GM18907 (cell line): Measurements from ENCODE around the gene CFAP100.
A peak's percentile ranks its signal among the peaks of the same experiment; 100 is the strongest.

ENCODE experiments used
- ATAC-seq: cut with Tn5 transposase; IDR thresholded peaks from one replicate; pipeline ENCODE4 v1.9.1; 2021; ENCODE audit warnings: mild to moderate bottlenecking, moderate library complexity; ENCODE audit not compliant: unreplicated experiment

The CFAP100 gene

DNA sequence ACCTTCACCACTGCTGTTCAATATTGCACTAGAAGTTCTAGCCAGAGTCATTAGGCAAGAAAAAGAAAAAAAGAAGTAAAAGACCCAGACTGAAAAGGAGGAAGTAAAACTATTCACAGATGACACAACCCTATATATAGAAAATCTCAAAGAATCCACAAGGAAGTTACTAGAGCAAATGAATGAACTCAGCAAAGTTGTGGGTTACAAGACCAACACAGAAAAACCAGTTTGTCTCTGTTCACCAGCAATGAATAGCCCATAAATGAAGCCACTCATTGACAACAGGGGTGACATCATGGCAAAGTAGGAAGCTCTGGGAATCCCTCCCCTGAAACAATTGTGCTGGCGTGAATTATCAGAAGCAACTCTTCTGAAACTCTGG, 4.6 kb downstream of the CFAP100 start:
- ATAC-seq = peak; percentile 60

- ATAC-seq = peak; percentile 6
Observed at GRCh38 chr3:126399756-126400155, 5.0 kb downstream of the CFAP100 start.

DNA sequence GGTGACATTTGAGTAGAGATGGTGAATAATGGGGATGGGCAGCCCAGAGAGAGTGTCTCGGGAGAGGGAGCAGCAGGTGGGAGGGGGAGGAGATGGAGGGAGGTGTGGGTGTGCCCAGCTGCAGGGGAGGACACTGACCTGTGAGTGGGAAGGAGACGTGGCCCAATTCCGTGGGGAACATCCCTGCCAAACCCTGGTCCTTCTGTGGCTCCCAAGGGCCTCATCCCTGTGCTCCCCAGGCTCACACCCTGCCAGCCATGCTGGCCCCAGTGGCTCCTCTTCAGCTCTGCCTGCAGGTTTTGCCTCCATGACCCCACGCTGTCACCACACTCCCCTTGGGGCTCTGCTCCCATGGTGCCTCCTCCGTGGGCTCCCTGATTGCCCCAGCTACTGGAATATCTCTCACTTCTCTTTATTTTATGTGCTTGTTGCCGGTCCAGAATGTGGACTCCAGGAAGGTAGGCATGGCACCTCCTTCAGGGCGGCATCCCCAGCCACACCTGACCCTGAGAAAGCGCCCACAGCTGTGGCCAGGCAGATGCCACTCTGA, 7.0 kb downstream of the CFAP100 start:
- ATAC-seq = no peak

GRCh38 chr3:126402178-126402577, 7.5 kb downstream of the CFAP100 start:
- no peak for ATAC-seq

- ATAC-seq = no peak
Observed at GRCh38 chr3:126402666-126403302, 8.1 kb downstream of the CFAP100 start.

- no peak for ATAC-seq
Observed at GRCh38 chr3:126406389-126407296, 11.9 kb downstream of the CFAP100 start.

DNA sequence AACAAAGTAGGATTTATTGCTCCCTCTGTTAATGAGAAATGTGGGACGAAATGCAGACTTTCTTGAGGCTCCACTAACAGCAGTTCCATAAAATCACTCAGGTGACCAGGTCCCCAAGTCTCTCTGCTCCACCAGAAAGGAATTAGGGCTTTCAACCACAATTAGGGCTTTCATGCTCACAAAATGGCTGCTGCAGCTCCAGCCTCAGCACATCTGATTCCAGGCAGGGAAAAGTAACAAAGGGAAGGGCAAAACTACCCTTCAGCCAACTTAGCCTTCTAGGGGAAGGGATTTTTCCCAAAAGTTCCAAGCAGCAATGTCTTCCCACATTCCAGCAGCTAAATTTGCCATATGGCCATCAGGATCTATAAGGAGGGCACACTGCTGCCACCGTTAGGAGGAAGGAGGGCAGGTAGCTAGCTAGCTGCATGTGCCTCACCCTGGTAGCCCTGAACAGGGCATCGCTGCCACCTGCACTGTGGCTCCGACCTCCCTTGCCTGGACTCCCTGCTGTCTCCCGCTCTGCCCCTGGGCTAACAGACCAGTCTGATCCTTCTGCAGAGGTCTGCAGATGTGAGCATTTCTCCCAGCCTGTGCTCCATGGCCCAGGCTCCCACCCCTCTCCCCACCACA, 12.8 kb downstream of the CFAP100 start:
- ATAC-seq = no peak

DNA sequence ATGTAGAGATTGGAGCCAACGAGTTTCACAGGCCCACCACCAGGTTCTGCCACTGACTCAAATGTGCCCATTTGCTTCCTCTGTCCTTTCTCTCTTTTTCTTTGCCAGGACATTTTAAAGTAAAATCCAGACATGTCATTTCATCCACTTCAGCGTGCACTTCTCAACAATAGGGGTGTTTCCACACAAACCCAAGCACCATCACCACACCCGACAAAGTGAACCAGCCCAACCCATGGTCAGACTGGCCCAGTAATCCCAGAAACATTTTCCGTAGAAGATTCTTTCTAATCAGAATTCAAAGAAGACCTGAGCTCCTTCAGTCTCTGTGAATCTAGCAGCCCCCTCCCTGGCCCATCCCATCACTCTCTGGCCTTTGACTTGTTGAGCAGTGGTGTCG, 13.4 kb downstream of the CFAP100 start:
- no peak for ATAC-seq

DNA sequence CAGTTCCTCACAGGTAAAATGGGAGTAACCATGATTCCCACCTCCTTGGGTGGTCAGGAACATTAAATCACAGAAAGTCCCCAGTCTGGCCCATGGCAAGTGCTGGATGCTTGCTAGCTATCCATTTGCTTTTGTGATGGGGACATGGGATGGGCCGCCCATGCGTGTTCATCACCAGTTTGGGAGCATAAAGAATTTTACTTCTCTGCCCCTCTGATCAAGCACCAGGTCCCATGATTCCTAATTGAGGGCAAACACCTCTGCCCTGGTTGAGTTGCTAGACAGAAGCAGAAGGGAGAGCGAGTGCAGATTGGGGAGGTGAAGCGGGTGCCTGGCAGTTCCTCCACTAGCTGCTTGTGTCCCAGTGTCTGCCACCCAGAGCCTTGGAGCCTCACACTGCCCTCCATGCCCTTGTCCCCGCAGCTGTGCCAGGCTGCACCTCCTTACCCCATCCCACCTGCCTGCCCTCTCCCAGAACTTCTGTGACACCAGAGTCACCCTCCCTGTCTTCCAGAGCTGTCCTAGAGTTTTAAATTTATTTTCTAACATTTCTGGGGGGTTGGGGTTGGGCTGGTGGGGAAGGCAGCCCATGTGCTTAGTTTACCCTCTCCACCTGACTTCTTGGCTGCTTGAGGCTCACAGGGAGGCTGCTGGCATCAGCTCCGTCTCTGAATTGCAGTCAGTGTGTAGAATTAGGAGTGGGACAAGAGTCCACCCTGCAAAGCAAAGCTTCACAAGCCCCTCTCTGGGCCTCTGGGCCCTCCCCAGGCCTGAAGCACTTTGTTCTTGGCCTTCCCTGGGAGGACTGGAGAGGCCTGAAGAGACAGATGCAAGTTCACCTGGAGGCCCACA, 18.4 kb downstream of the CFAP100 start:
- no peak for ATAC-seq

GRCh38 chr3:126413693-126414080, 19.0 kb downstream of the CFAP100 start:
- no peak for ATAC-seq

DNA sequence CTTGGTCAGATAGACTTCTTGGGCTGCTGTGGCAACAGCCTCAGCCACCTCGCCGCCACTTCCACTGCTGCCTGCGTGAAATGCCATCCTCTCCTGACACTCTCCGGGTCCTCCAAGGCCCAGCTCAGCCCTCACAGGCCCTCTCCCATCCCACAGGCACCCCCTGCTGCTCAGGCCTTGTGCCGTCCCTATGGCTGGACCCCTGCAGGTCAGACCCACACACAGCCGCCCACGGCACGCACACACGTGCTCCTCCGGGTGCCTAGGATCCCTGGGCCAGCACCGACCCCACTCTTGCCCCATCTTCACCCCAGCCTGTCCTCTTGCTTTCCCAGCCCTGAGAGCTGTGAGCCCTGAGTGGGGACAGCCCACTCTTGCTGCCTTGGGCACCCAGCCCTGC, 19.7 kb downstream of the CFAP100 start:
- ATAC-seq = no peak

DNA sequence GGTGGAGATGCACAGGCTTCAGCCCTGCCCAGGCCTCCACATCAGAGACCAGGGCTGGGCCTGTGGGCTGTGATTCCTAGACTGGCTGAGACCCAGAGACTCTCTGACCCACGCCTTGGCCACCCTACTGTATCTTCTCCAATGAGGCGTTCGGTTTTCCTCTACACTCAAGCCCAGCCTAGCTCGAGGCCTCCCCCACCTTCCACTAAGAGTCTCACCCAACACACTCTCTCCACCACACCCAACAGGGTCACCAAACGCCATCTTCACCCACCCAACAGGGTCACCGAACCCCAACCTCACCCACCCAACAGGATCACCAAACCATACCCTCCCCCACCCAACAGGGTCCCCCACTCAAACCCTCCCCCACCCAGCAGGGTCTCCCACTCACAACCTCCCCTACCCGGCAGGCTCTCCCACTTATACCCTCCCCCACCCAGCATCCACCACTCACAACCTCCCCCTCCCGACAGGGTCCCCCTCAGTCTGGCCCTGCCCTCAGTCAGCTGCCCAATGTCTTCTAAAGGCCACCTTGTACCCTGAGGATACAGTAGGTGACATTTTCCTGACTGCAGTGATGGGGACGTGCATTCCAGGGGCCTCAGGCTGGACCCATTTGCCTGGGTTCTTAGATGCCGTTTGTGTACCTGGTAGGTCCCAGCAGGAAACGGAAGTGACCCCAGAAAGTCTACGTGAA, 20.4 kb downstream of the CFAP100 start:
- ATAC-seq = no peak

DNA sequence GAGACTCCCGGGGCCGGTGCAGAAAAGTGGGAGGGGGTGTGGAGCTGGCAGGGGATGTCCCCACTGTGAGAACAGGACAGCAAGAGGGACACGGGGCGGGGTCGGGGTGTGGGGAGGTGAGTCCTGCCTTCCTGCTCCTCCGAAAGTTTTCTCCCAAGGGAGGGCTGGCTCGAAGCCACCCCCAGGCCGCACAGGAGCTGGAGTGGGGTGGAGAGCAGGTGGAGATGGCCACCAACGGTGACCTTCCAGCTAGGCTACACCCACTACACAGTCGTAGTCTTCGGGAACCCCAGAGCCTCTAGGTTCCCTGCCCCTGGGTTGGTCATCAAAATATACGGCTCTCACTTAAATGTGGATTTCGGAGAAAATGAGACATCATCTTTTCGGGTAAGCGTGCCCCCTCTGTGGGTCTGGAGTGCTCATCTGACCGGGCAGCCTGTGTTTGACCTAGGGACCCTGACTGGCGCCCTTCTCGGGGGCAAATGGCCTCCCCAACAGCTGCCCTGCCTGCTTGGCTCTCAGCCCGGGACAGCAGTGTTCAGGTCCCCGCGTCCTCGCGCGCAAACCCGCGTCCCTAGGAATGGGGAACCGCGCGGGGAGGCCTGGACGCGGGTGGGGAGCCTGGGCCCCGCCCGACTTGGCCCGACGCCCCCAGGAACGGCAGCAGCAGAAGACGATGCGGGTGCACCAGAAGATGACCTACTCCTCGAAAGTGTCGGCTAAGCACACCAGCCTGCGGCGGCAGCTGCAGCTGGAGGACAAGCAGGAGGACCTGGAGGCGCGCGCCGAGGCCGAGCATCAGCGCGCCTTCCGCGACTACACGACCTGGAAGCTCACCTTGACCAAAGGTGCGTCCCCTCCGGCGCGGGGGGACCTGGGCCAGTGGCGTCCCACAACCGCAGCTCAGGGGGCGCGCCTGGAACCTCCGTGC, 21.2 kb downstream of the CFAP100 start:
- no peak for ATAC-seq

DNA sequence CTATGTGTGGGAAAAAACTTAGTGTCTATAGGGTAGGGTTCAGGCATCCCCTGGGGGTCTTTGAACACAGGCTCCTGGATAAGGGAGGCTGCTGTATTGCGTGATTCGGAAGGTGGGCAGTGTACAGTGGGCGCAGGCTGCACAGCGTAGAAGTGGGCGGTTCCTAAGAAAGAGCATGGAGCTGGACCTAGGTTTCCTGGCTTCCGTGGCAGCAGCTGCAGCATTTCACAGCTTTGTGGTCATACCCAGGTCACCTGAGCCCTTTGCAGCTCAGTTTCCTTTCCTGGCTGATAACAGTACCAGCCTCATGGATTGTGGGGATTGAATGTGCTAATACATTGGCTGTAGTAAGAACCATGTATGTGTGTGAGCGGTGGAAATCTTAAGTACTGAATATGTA, 22.2 kb downstream of the CFAP100 start:
- no peak for ATAC-seq

GRCh38 chr3:126417515-126417914, 22.8 kb downstream of the CFAP100 start:
- no peak for ATAC-seq

DNA sequence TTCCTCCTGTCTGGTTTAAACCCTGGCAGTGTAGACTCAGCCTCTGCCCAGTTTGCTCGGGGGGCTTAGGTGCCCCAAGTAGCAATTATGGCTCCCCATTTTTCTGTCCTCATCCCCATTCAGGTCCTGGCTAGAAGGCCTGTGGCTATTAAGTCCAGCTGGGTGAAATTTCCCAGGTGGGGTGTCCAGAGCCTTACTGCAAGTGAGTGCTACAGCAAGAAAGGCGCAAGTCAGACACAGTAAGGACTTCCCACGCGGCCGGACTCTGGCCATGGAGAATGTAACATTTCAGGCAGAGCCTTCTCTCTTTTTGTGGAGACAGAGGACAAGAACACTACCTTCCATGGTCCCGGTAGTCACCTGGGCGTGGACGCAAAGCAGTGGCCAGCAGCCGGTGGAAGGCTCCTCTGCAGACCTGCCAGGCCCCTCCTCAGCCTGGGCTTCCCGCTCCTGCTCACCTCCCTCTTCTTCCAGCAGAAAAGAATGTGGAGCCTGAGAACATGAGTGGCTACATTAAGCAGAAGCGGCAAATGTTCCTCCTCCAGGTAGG, 23.3 kb downstream of the CFAP100 start:
- ATAC-seq = no peak

- ATAC-seq = no peak
Observed at GRCh38 chr3:126418661-126419131, 24.0 kb downstream of the CFAP100 start.

DNA sequence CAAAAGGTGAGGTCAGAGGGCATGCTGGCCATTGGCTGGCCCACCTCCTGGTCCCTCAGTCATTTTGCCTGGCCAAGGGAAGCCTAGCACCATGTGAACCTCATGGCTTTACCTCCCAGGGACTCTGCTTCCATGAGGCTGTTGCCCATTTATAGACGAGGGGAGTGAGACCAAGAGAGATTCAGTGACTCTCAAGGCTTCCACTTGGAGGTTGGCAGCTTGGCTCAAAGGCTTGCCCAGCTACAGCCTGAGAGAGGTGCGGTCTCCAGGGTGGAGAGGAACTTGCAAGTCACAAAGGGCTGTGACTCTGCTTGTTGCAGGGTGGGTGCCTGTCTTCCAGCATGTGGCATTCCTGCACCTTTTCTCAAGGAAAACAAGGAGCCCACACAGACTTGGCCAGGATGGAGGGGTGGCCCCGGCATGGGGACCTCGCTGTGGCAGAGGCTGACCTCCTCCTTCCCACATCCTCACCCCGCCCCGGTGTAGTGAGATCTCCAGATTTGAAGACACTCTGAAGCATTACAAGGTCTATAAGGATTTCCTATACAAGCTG, 24.5 kb downstream of the CFAP100 start:
- no peak for ATAC-seq
